Right cardiac atrium (tissue), 5 donors: ENCODE results near the gene ALG9. TPM values are rescaled to one million over a fixed set of nuclear protein-coding genes. Genes with fewer than 3 reads are reported as not detected.

Experiments used
- ATAC-seq, 2 donors: fragments of 200-7000 bp; cut with Tn5 transposase; one replicate each; pipeline versions ENCODE4 v1.8.0 to v1.9.1; 2020; ENCODE audit warnings: moderate library complexity in 2 of 2, mild to moderate bottlenecking in 1 of 2
- DNase-seq, 3 donors: peaks; one replicate each; pipeline ENCODE4 v3.0.0-alpha.2; 2020
- H3K27ac ChIP-seq: one replicate; pipeline ENCODE4 v1.5.1; 2013; ENCODE audit warnings: mild to moderate bottlenecking, low read length, control low read depth, moderate library complexity
- H3K27me3 ChIP-seq: one replicate; pipeline ENCODE4 v1.6.1; 2013; ENCODE audit not compliant: control insufficient read depth, insufficient read depth
- H3K4me1 ChIP-seq: one replicate; pipeline ENCODE4 v1.6.1; 2013; ENCODE audit warnings: low read length; ENCODE audit not compliant: control insufficient read depth, insufficient read depth
- H3K4me3 ChIP-seq: one replicate; pipeline ENCODE4 v1.5.1; 2013; ENCODE audit warnings: low read length, control low read depth
- H3K9me3 ChIP-seq: one replicate; pipeline ENCODE4 v1.6.1; 2013; ENCODE audit warnings: low read length; ENCODE audit not compliant: control insufficient read depth
- WGBS: extraction: QIAGEN DNeasy Blood & Tissue Kit; methylation state at CpG from one replicate; pipeline ENCODE4 v1.1.7; 2013; 5-methylcytosine and 5-hydroxymethylcytosine counted together
- intact Hi-C, 4 donors: fragments of 100-400 bp; cut with DNase I; formaldehyde crosslinking; loops; one replicate each; pipeline versions ENCODE4 v1.11.0 to v1.14.0; 2022 to 2023
- polyA plus RNA-seq: library from polyadenylated mRNA; stranded (reverse); fragments of 200-250 nt; gene quantifications from one replicate; pipeline ENCODE4 v1.2.3, GENCODE V29; 2013
- total RNA-seq, 4 donors: library from RNA; stranded (reverse); fragmentation: NEBNext Ultra II Directional; extraction: Animal tissue kit (Norgen Biotek cat#: 25700); gene quantifications; one replicate each; pipeline ENCODE4 v1.2.1, GENCODE V29; 2021
- donor health status: healthy with polysubstance abuse.
- donor health status: DM: no; HTN: yes; CAD: no.
- donor health status: DM: no; HTN: no; CAD: no.
- donor health status: DM: no; HTN: yes; CAD: no; lungs with severe emphysema.
- donor health status: DM: yes; HTN: yes; CAD: no.

ALG9 gene
- total and polyA plus RNA-seq, 5 donors, result 16.3 to 84.9 (median 22.8) TPM

- no peaks in the 10 kb centered on the region for H3K27me3 ChIP-seq
- intact Hi-C loops, result loop anchor here in 1 of 4 donors (10.0 kb wide), 2 partner anchors 255 to 285 kb away; no protein-coding TSS in a partner anchor
- no peak overlapping the region for H3K4me3 ChIP-seq
- no peaks in the 10 kb centered on the region for H3K4me1 ChIP-seq
- 96% methylated on average over 3 of the region's 3 CpGs for WGBS
- H3K9me3 ChIP-seq, result no peaks in the 10 kb centered on the region
- no peak overlapping the region for H3K27ac ChIP-seq
- ATAC-seq (no peak), DNase-seq (no peak)
These were observed 21.8 kb downstream of the ALG9 start for GRCh38 chr11:111849631-111850030.

- WGBS, result 28% methylated on average over 1 of the region's 1 CpG
- intact Hi-C loops, result loop anchor here in 1 of 4 donors (10.0 kb wide), 2 partner anchors 252 to 282 kb away; no protein-coding TSS in a partner anchor
- Histone ChIP-seq H3K9me3 (no peaks in the 10 kb centered on the region), H3K4me3 (no peak overlapping the region), H3K27me3 (no peaks in the 10 kb centered on the region), H3K4me1 (no peaks in the 10 kb centered on the region), H3K27ac (no peak overlapping the region)
- ATAC-seq (peak in 1 of 2 donors; percentile 28), DNase-seq (no peak)
These were observed 24.7 kb downstream of the ALG9 start for GRCh38 chr11:111846636-111847035.

GRCh38 chr11:111846063-111846462 is 25.3 kb downstream of the ALG9 start:
- 74% methylated on average over 2 of the region's 2 CpGs for WGBS
- DNase-seq (no peak), ATAC-seq (no peak)
- H3K27ac ChIP-seq, result no peak overlapping the region
- H3K27me3 ChIP-seq, result no peaks in the 10 kb centered on the region
- H3K4me1 ChIP-seq, result no peaks in the 10 kb centered on the region
- no peaks in the 10 kb centered on the region for H3K9me3 ChIP-seq
- H3K4me3 ChIP-seq, result no peak overlapping the region
- intact Hi-C loops, result loop anchor here in 1 of 4 donors (10.0 kb wide), 2 partner anchors 251 to 281 kb away; no protein-coding TSS in a partner anchor

- Histone ChIP-seq H3K4me1 (no peaks in the 10 kb centered on the region), H3K27ac (no peak overlapping the region), H3K27me3 (no peaks in the 10 kb centered on the region), H3K4me3 (no peak overlapping the region), H3K9me3 (no peaks in the 10 kb centered on the region)
- intact Hi-C loops, result loop anchor here in 1 of 4 donors (10.0 kb wide), 2 partner anchors 251 to 281 kb away; no protein-coding TSS in a partner anchor
- DNase-seq (no peak), ATAC-seq (peak in 1 of 2 donors; percentile 27)
- WGBS, result 80% methylated on average over 7 of the region's 7 CpGs
These were observed 25.9 kb downstream of the ALG9 start for GRCh38 chr11:111845276-111846028.

GRCh38 chr11:111843661-111844060 is 27.7 kb downstream of the ALG9 start:
- intact Hi-C loops, result loop anchor here in 3 of 4 donors (5.0 to 10.0 kb wide), 5 partner anchors 241 to 279 kb away; partner anchors contain the start of gene SIK2 (in 2 of the 3)
- 89% methylated on average over 5 of the region's 5 CpGs for WGBS
- H3K4me3 ChIP-seq, result no peak overlapping the region
- no peak for ATAC-seq
- no peaks in the 10 kb centered on the region for H3K27me3 ChIP-seq
- H3K27ac ChIP-seq, result no peak overlapping the region
- no peaks in the 10 kb centered on the region for H3K9me3 ChIP-seq
- H3K4me1 ChIP-seq, result no peaks in the 10 kb centered on the region
- no peak for DNase-seq

GRCh38 chr11:111841370-111842053 is 29.9 kb downstream of the ALG9 start:
- intact Hi-C loops, result loop anchor here in 3 of 4 donors (5.0 to 10.0 kb wide), 5 partner anchors 239 to 277 kb away; partner anchors contain the start of gene SIK2 (in 2 of the 3)
- 23% methylated on average over 10 of the region's 10 CpGs for WGBS
- Histone ChIP-seq H3K27ac (no peak overlapping the region), H3K27me3 (no peaks in the 10 kb centered on the region), H3K4me1 (no peaks in the 10 kb centered on the region), H3K9me3 (no peaks in the 10 kb centered on the region), H3K4me3 (no peak overlapping the region)
- ATAC-seq, result peak; percentile 90
- DNase-seq, result peak; percentile 85 to 94 (median 90)

GRCh38 chr11:111840143-111840542 is 31.2 kb downstream of the ALG9 start:
- H3K27ac ChIP-seq, result no peak overlapping the region
- no peaks in the 10 kb centered on the region for H3K9me3 ChIP-seq
- no peaks in the 10 kb centered on the region for H3K27me3 ChIP-seq
- no peak overlapping the region for H3K4me3 ChIP-seq
- 74% methylated on average over 1 of the region's 1 CpG for WGBS
- intact Hi-C loops, result loop anchor here in 3 of 4 donors (5.0 to 10.0 kb wide), 5 partner anchors 238 to 275 kb away; partner anchors contain the start of gene SIK2 (in 2 of the 3)
- no peaks in the 10 kb centered on the region for H3K4me1 ChIP-seq
- no peak for ATAC-seq
- DNase-seq, result no peak

GRCh38 chr11:111838054-111838453 is 33.3 kb downstream of the ALG9 start:
- Histone ChIP-seq H3K4me1 (peaks cover 2% of the 10 kb centered on the region), H3K27me3 (no peaks in the 10 kb centered on the region), H3K9me3 (no peaks in the 10 kb centered on the region), H3K27ac (no peak overlapping the region), H3K4me3 (no peak overlapping the region)
- intact Hi-C loops, result loop anchor here in 3 of 4 donors (10.0 kb wide), 3 partner anchors 53 to 243 kb away; no protein-coding TSS in a partner anchor
- ATAC-seq (no peak), DNase-seq (no peak)
- WGBS, result 89% methylated on average over 5 of the region's 5 CpGs

GRCh38 chr11:111837366-111837891 is 34.0 kb downstream of the ALG9 start:
- intact Hi-C loops, result loop anchor here in 3 of 4 donors (10.0 kb wide), 3 partner anchors 53 to 243 kb away; no protein-coding TSS in a partner anchor
- ATAC-seq (no peak), DNase-seq (no peak)
- WGBS, result 87% methylated on average over 5 of the region's 5 CpGs
- Histone ChIP-seq H3K9me3 (no peaks in the 10 kb centered on the region), H3K27ac (no peak overlapping the region), H3K4me3 (no peak overlapping the region), H3K4me1 (peaks cover 2% of the 10 kb centered on the region), H3K27me3 (no peaks in the 10 kb centered on the region)

GRCh38 chr11:111836721-111837120 is 34.7 kb downstream of the ALG9 start:
- Histone ChIP-seq H3K27ac (no peak overlapping the region), H3K27me3 (no peaks in the 10 kb centered on the region), H3K4me3 (no peak overlapping the region), H3K9me3 (no peaks in the 10 kb centered on the region), H3K4me1 (peaks cover 2% of the 10 kb centered on the region)
- DNase-seq (no peak), ATAC-seq (no peak)
- WGBS, result 67% methylated on average over 1 of the region's 1 CpG
- intact Hi-C loops, result loop anchor here in 3 of 4 donors (10.0 kb wide), 3 partner anchors 52 to 242 kb away; no protein-coding TSS in a partner anchor
